NCI-H2196 treated with DMSO at 0.1 percent for 48 hours (cell line): ENCODE data around the gene TOGARAM2.

Experiments
- DNase-seq: peaks from one replicate; lab custom pipeline; 2025; ENCODE audit not compliant: unreplicated experiment; lab: John Stamatoyannopoulos, UW

Gene TOGARAM2

DNA sequence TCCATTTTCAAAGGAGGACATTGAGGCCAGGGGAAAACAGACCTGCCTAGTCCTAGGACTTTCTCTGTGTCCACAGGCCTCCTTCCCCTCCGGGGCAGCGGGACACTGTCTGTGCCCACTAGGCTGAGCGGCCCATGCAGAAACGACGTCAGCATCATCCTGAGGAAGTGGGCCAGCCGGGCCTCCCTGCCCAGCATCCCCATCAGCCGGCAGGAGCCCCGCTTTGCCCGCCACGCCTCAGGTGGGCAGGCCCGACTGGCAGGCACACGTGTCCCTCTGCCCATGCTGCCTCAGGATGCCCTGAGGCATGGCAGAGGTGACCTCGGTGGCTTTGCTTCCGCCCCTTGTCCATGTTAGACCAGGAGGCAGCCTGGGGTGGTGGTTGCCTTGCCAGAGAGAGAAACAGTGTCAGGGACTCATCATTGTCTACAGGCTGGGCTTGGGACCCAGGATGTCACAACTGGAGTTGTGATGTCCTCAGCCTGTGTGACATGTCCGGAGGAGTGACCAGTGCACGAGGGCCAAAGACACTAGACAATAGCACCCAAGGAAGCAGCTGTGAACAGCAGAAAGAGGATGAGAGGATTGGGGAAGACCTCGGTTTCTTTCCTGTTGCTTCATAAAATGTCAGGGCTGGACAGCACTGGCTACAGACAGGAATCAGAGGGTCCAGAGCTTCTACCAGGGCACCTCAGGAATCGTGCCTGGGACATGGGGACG lies 36.8 kb downstream of the TOGARAM2 start:
- DNase-seq: no peak

GRCh38 chr2:29021886-29022285 lies 40.8 kb downstream of the TOGARAM2 start:
- DNase-seq: no peak

GRCh38 chr2:29022679-29023078 lies 41.6 kb downstream of the TOGARAM2 start:
- no peak for DNase-seq

GRCh38 chr2:29023188-29023587 lies 42.1 kb downstream of the TOGARAM2 start:
- no peak for DNase-seq

DNA sequence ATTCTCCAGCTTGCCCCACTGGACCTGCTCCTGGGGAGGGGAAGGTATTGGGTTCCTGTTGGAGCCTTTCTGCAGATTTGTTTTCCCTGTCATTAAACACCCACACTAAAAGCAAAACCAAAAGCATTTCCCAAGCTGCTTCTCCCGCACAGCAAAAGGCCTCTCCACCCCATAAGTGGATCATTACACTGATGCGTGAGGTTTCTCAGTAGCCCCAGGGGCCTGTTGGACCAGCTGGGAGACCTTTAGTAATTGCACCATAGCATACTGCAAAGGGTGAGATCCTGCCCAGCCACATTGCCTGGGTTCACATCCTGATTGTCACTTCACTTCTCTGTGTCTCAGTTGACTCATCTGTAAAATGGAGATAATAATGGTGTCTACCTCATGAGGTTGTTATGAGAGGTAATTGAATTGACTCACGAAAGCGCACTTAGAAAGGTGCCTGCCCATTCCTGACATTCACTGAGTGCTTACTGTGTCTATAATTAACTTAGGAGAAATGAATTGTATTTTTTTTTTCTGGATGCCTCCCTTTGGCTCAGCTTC lies 43.9 kb downstream of the TOGARAM2 start:
- DNase-seq: no peak

GRCh38 chr2:29025711-29026110 lies 44.6 kb downstream of the TOGARAM2 start:
- DNase-seq: no peak

GRCh38 chr2:29031046-29031445 lies 49.9 kb downstream of the TOGARAM2 start:
- no peak for DNase-seq

GRCh38 chr2:29032189-29032588 lies 51.1 kb downstream of the TOGARAM2 start:
- DNase-seq: no peak

DNA sequence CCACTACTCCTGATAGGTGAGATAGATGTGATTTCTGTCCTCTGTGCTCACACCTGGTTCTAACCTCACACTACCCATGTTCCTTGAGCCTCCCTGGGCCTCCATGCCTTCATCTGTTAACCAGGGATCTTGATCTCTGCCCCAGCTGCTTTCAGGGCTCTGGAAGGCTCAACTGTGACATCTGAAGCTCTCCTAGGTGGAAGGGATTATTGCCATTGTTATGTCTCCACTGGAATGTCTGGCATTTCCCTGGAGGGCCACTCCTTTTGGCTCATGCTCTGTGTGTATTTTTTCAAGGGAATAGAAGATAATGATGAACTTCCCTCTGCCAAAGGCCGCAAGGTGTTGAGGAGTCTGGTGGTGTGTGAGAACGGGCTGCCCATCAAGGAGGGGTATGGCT lies 52.1 kb downstream of the TOGARAM2 start:
- DNase-seq: no peak

DNA sequence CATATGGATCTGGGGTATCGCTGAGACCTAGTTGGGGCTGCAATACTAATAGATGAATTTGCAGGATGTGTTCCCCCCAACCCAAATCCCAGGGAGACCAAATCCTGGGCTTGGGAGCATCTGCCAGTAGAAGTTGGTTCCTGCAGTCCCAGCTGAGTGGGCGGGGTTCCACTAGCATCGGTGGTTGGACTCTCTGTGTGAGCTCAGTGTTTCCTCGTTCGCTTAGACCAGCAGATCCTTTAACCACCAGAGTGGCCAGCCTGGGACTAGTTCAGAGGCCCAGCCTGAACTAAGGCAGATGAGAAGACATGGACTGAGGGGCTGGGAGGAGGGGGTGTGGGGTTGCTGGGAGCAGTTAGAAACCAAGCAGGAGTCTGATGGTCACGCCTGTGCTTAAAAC lies 52.6 kb downstream of the TOGARAM2 start:
- no peak for DNase-seq

GRCh38 chr2:29035016-29035745 lies 54.1 kb downstream of the TOGARAM2 start:
- DNase-seq: no peak

DNA sequence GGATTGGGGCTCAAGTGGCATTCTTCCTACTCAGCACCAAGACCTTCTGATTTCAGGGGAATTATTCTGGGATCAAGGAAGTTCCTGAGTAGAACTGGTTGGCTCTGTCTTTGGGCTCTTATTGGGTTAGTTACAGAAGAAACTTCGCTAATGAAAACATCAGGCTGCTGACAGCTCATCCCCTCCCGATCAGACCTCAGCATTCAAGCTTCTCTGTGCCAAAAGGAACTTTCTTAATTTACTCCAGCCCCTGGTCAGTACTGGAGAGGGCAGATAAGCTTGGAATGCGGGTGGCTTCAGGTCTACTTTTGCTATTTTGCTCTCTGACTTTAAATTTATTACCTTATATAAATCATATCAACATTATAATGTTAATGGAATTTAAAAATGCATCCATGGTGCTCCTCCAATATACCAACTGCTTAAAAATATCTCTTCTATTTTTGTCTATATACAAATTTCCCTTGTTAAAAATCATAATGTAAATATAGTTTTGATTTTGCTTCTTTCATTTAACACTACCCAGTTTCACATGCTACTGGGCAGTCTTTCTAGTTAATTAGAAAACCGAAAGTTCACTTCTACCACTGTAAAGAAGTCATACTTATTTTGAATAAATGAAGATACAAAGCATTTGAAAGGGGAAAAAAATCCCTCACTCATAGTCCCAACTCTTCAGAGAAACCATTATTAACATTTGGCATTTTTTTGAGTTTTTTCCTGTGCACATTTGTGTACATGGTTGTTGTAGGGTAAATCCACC lies 58.8 kb downstream of the TOGARAM2 start:
- DNase-seq: no peak

DNA sequence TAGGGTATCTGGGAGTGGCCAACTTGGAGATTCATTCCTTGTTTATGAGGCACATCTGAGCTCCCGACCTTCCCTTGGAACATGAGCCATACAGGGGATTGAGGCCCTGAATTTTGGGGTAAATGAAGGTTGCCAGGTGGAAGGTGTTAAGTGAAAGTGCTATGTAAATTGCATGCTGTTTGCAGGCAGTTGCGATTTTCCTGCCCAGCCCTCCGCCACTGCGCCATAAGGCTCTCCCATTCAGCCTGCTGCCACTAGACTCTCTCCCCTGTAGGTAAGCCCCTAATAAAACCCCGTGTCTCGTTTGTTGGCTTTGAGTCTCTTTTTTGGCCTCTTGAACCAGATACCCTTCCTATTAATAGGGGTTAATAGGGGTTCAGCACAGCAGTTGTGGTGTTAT lies 59.5 kb downstream of the TOGARAM2 start:
- no peak for DNase-seq

- DNase-seq: no peak
Measured at GRCh38 chr2:29041161-29041660, 60.1 kb downstream of the TOGARAM2 start.

DNA sequence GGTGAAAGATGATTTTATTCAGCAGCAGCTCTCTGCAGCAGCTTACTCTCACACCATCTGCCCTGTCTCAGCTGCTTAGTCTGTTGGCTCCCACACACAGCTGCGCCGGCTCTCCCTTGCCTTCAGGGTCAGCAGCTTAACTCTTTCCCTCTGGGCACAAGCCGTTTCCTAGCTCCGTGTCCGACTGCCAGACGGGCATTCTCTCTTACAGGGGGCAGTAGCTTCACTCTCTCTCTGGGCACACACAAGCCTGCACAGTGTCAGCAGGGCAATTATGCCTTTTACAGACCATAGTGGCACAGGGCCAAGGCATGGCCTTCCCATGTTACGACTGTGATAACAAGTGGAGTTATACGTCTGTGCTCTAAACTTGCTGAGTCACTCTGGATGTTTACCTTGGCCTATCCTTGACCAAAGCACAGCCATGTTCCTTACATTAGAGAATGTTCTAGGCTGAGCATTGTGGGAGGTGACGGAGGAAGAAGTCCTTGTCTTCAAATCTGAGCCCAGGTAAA lies 61.5 kb downstream of the TOGARAM2 start:
- DNase-seq: no peak

DNA sequence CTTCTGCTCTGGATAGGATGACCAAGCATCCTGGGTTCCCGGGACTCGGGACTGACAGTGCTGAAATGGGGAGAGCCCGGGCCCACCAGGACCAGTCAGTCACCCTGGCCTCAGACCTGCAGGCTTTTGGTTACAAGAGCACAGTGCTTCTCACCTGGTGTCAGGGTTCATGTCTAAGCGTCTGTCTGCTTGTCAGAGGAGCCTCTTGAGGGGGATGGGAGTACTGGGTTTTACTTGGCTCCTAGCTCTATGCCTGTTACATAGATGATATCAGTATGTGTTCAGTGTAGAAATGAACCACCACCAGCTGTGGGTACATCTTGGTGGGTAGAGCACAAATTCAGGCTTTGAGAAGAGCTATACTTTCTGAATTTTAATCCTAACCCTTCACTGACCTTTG lies 63.4 kb downstream of the TOGARAM2 start:
- DNase-seq: no peak

DNA sequence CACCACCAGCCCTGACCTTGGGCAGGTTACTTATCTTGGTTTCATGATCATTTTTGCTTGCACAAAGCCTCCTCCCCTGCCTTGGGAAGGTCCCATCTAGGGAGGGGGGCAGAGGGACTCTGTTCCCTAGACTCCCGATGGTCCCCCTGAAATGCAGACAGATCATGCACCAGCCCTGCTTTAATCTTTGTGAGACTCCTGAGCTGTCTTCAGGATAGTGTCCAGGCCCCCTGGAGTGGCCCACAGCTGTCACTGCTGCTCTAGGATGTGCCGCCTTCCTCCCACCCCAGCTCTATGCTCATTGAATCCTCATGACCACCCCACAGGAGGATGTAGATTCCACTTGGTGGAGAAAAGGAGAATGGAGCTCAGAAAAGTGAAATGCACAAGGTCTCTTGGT lies 65.2 kb downstream of the TOGARAM2 start:
- no peak for DNase-seq

DNA sequence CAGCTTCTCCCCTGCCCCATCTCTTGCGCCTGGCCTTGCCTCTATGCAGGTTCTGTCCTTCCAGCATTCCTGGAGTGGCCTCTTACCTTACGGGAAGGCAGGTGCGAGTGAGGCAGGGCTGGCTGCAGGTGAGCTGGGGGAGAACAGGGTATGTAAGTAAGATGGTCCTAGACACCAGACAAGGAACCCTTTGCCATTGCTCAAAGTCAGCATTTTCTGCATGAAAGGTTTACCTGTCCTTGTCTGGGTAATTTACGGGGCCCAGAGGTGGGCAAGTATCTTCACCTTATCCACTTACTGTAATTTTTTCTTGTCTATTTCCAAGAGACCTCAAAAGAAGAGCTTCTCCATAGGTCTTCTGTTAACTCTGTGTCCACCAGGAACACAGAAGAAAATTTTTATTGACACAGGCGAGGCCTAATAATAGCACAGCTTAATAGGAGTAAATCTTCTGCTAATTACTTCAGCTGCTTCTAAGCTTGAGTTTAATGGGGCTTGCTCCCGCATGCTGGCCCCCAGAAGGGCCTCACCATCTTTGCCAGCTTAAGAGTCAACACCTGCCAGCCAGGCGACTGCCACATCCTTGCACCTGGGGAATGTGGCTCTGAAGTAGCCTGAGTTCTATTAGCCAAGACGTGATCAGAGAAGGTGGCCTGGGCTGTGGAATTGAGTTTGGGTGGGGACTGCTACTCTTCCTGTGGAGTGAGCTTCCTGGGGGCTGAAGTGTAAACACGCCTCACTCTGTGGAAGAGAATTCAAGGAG lies 66.2 kb downstream of the TOGARAM2 start:
- no peak for DNase-seq

DNA sequence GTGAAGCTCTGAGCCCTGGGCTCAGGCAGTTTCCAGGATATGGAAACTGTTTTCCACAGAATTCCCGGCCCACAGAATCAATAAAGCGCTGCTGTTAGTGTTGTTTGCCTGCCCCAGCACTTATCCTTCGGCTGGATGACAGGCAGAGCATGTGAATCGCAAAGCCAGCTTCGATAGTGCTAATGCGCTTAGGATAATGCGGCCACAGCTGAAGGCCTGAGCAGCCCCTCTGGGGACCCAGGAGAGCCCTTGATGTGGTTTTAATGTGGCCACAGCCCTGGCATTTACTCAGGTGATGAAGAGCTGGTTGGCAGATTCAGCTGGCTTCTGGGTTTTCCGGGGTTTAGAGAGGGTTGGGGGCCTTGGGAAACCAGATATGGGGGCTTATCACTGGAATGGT lies 69.5 kb downstream of the TOGARAM2 start:
- DNase-seq: no peak

DNA sequence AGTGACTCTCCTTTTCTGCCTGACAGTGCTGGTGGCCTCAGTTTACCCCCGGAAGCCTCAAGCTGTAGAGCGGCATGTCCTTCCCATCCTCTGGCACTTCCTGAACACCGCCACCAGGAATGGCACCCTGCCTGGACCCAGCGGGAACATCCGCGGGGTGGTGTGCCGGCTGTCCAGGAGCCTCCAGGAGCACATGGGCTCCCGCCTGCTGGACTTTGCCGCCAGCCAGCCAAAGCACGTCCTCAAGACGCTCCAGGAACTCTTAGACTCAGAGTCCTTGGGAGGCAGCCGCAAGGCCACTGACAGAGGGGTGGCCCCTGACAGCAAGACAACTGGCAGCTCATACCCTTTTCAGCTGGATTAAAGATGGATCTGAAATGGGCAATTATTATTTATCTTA lies 70.6 kb downstream of the TOGARAM2 start:
- no peak for DNase-seq

- DNase-seq: no peak
Measured at GRCh38 chr2:29052807-29053206, 71.7 kb downstream of the TOGARAM2 start.
